K562 (cell line): ENCODE results near the gene OR52E5. TPM values are rescaled to one million over a fixed set of nuclear protein-coding genes. Genes with fewer than 3 reads are reported as not detected.

Experiments
- ATAC-seq: fragments of 200-7000 bp; cut with Tn5 transposase; 3 replicates; pipeline ENCODE4 v1.9.1; 2020; ENCODE audit warnings: moderate library complexity
- BruUV-seq: library from RNA; stranded (reverse); fragments of 400-500 nt; replicated peaks from 2 replicates; lab custom pipeline; 2021; lab: Mats Ljungman, UMichigan
- CTCF ChIA-PET: fragments of 300-600 bp; formaldehyde crosslinking; extraction: SDS; loops from one replicate; lab custom pipeline; 2021; ENCODE audit warnings: low intra/inter-chr PET ratio; lab: Yijun Ruan, JAX
- POLR2A ChIA-PET: fragments of 300-600, 350-650 bp; sonication (Branson Sonifier 250); formaldehyde crosslinking; extraction: SDS; loops from one replicate; lab custom pipeline; 2021; ENCODE audit warnings: antibody characterized with exemption, inconsistent platforms; lab: Yijun Ruan, JAX
- DNase-seq, 4 experiments: peaks; one replicate each; pipeline versions ENCODE4 v3.0.0 to v3.0.0-alpha.2; 2011 to 2018; ENCODE audit warnings: low spot score in 3 of 4, mixed read lengths in 3 of 4; ENCODE audit errors: extremely low read depth in 1 of 4
- FAIRE-seq: peaks from 2 replicates; lab custom pipeline; 2011; peaks lifted over from hg19 to GRCh38; lab: Jason Lieb, UNC
- H2AFZ ChIP-seq: 2 replicates; pipeline ENCODE4 v1.6.0; 2011; ENCODE audit warnings: low read depth, low read length, control low read depth, inconsistent platforms
- H3K27ac ChIP-seq: fragments of 200-600 bp; 3 replicates; pipeline ENCODE4 v1.8.0; 2011; ENCODE audit warnings: low read depth, mild to moderate bottlenecking, control low read depth, inconsistent platforms, low read length, moderate library complexity, mixed read lengths; ENCODE audit errors: extremely low read depth
- H3K27me3 ChIP-seq, 2 experiments: fragments of 300-600 bp in 1 of 2; 2 replicates in 1 of 2; 3 replicates in 1 of 2; pipeline versions ENCODE4 v1.6.0 to v1.8.0; 2011; ENCODE audit warnings: inconsistent platforms in 2 of 2, low read length in 2 of 2, mild to moderate bottlenecking in 1 of 2, mixed read lengths in 1 of 2, moderate library complexity in 1 of 2; ENCODE audit not compliant: control insufficient read depth in 2 of 2, insufficient read depth in 2 of 2
- H3K36me3 ChIP-seq: fragments of 300-600 bp; 3 replicates; pipeline ENCODE4 v1.8.0; 2011; ENCODE audit warnings: mild to moderate bottlenecking, low read length, inconsistent platforms; ENCODE audit not compliant: control insufficient read depth, insufficient read depth
- H3K4me1 ChIP-seq, 2 experiments: fragments of 200-600 bp in 1 of 2; replicated peaks in 1 of 2; 2 replicates in 1 of 2; 3 replicates in 1 of 2; pipeline versions ENCODE4 v1.5.1 to v1.8.0; 2011; ENCODE audit warnings: inconsistent platforms in 2 of 2, low read length in 2 of 2, mild to moderate bottlenecking in 1 of 2, mixed read lengths in 1 of 2, moderate library complexity in 1 of 2; ENCODE audit not compliant: control insufficient read depth in 2 of 2, insufficient read depth in 2 of 2
- H3K4me2 ChIP-seq: 2 replicates; pipeline ENCODE4 v1.6.1; 2011; ENCODE audit warnings: low read length, control low read depth, inconsistent platforms, mixed read lengths; ENCODE audit not compliant: insufficient read depth
- H3K4me3 ChIP-seq: fragments of 200-600 bp; sonication (generic), shearing (Covaris generic); 2 replicates; pipeline ENCODE4 v1.5.1; 2016; ENCODE audit warnings: control low read depth, inconsistent platforms
- H3K79me2 ChIP-seq: fragments of 200-600 bp; 3 replicates; pipeline ENCODE4 v1.8.0; 2011; ENCODE audit warnings: low read length, inconsistent platforms; ENCODE audit not compliant: control insufficient read depth, insufficient read depth
- H3K9ac ChIP-seq, 2 experiments: 2 replicates each; pipeline versions ENCODE4 v1.6.0 to v1.6.1; 2011; ENCODE audit warnings: low read depth in 2 of 2, low read length in 2 of 2, control low read depth in 1 of 2, inconsistent platforms in 1 of 2, mild to moderate bottlenecking in 1 of 2, mixed read lengths in 1 of 2; ENCODE audit not compliant: insufficient read depth in 1 of 2
- H3K9me1 ChIP-seq: one replicate; pipeline ENCODE4 v1.6.0; 2011; ENCODE audit warnings: inconsistent platforms, mild to moderate bottlenecking, low read length, moderate library complexity; ENCODE audit not compliant: control insufficient read depth, insufficient read depth
- H3K9me3 ChIP-seq: replicated peaks from 2 replicates; pipeline ENCODE4 v1.5.1; 2011; ENCODE audit warnings: low read depth, low read length, inconsistent platforms; ENCODE audit not compliant: control insufficient read depth, insufficient read depth
- H4K20me1 ChIP-seq: replicated peaks from 2 replicates; pipeline ENCODE4 v1.6.1; 2011; ENCODE audit warnings: low read length, inconsistent platforms, mixed read lengths; ENCODE audit not compliant: control insufficient read depth, insufficient read depth
- BRD9 ChIP-seq: fragments of 450-650 bp; IDR thresholded peaks from 2 replicates; pipeline ENCODE4 v1.6.1; 2018; ENCODE audit warnings: low read depth; ENCODE audit not compliant: partially characterized antibody
- CHD2 ChIP-seq: IDR thresholded peaks from 2 replicates; pipeline ENCODE4 v1.6.1; 2011; ENCODE audit warnings: low read depth, low read length
- ESRRB ChIP-seq: fragments of 250-450 bp; sonication (Bioruptor Pico); IDR thresholded peaks from 2 replicates; pipeline ENCODE4 v1.5.0; 2020; ENCODE audit warnings: mild to moderate bottlenecking, moderate library complexity, borderline replicate concordance
- MEF2D ChIP-seq: conservative IDR thresholded peaks from 2 replicates; pipeline ENCODE4 v1.6.1; 2016; ENCODE audit warnings: low read depth, missing genetic modification characterization, missing compliant biosample characterization
- NCOR1 ChIP-seq: fragments of 450-650 bp; IDR thresholded peaks from 2 replicates; pipeline ENCODE4 v1.6.1; 2016; ENCODE audit warnings: mild to moderate bottlenecking, moderate library complexity
- NFE2 ChIP-seq: IDR thresholded peaks from 2 replicates; pipeline ENCODE4 v1.6.1; 2014; ENCODE audit warnings: antibody characterized with exemption, low read depth
- NRF1 ChIP-seq, 2 experiments: fragments of 450-650 bp; IDR thresholded peaks in 1 of 2; conservative IDR thresholded peaks in 1 of 2; 2 replicates each; pipeline ENCODE4 v1.6.1; 2014; ENCODE audit warnings: mild to moderate bottlenecking in 2 of 2
- ZEB2 ChIP-seq: fragments of 450-650 bp; IDR thresholded peaks from 2 replicates; pipeline ENCODE4 v1.6.1; 2016
- ZNF232 ChIP-seq: sonication (generic); formaldehyde crosslinking; IDR thresholded peaks from 2 replicates; pipeline ENCODE4 v1.8.0; 2022; ENCODE audit warnings: mild to moderate bottlenecking, missing genetic modification reagents
- ZNF318 ChIP-seq, 2 experiments: fragments of 450-650 bp; IDR thresholded peaks; 2 replicates each; pipeline ENCODE4 v1.6.1; 2016; ENCODE audit warnings: mild to moderate bottlenecking in 2 of 2, borderline replicate concordance in 1 of 2, low read depth in 1 of 2, moderate library complexity in 1 of 2
- ZNF354B ChIP-seq: fragments of 250-450 bp; sonication (Bioruptor Pico); IDR thresholded peaks from 2 replicates; pipeline ENCODE4 v1.4.0; 2020
- WGBS: fragments of 100-300 bp; shearing (Covaris generic); methylation state at CpG from one replicate; pipeline ENCODE4 v1.1.6; 2016; ENCODE audit warnings: low coverage, mixed read lengths; ENCODE audit not compliant: insufficient coverage; ENCODE audit errors: missing lambda C conversion rate; 5-methylcytosine and 5-hydroxymethylcytosine counted together
- in situ Hi-C: fragments of 300-500 bp; cut with MboI; formaldehyde crosslinking; loops from 4 replicates; pipeline ENCODE4 v1.15.0; 2018; ENCODE audit warnings: inconsistent platforms, mixed read lengths
- intact Hi-C: fragments of 100-400 bp; cut with micrococcal nuclease; formaldehyde crosslinking; loops from 2 replicates; pipeline ENCODE4 v1.14.2; 2022
- polyA plus RNA-seq, 8 experiments: library from polyadenylated mRNA; depleted of rRNA in 4 of 8; stranded (reverse) in 5 of 8; unstranded in 3 of 8; fragments of >200 nt; fragmentation: Nextera tagmentation in 2 of 8; fragmentation: Illumina TruSeq in 1 of 8; extraction: Ambion mirVana in 2 of 8; extraction: Trizol in 1 of 8; gene quantifications; 2 replicates each; pipeline versions ENCODE4 v1.2.1 to v1.2.3, GENCODE V29; 2011 to 2014; ENCODE audit warnings: inconsistent platforms in 1 of 8, missing spikeins in 1 of 8
- total RNA-seq, 7 experiments: library from RNA; depleted of rRNA in 6 of 7; stranded (reverse); fragments of >200 nt in 6 of 7; fragmentation: Illumina TruSeq in 2 of 7; extraction: Trizol in 2 of 7; gene quantifications; 2 replicates each; pipeline versions ENCODE4 v1.2.1 to v1.2.3, GENCODE V29; 2011 to 2021; ENCODE audit warnings: low replicate concordance in 1 of 7

OR52E5 gene
- total and polyA plus RNA-seq, 9 of the 15 experiments (the other 6 are each of a cell fraction or from before 2014, with no cell fraction given), result not detected

GRCh38 chr11:5929571-5930368, 36.8 kb downstream of the OR52E5 start:
- in situ Hi-C loops, result no loop called here
- Histone ChIP-seq H3K27me3 (peaks cover 26 to 39% of the 10 kb centered on the region in 2 experiments; a peak in 4 of 5 replicates), H4K20me1 (no peaks in the 10 kb centered on the region), H3K4me1 (peaks cover 0 to 4% of the 10 kb centered on the region in 2 experiments; a peak in 2 of 5 replicates), H2AFZ (peak overlapping the region; percentile 8; the same call in 1 of the 2 replicates), H3K4me2 (peak overlapping the region; percentile 18), H3K36me3 (no peaks in the 10 kb centered on the region), H3K79me2 (no peaks in the 10 kb centered on the region; the same call in 2 of the 3 replicates), H3K27ac (no peak overlapping the region), H3K9me3 (no peaks in the 10 kb centered on the region; the same call in 1 of the 2 replicates), H3K4me3 (no peak overlapping the region), H3K9me1 (no peaks in the 10 kb centered on the region), H3K9ac (no peak overlapping the region)
- ChIA-PET CTCF (no interaction called here), POLR2A (interaction anchor here (0.6 kb wide), 1 partner anchor 399 kb away, joined by 3 read pairs; no protein-coding TSS in a partner anchor)
- peak; percentile 81 for ATAC-seq
- intact Hi-C loops, result no loop called here
- 29% methylated on average over 28 of the region's 31 CpGs for WGBS
- no peak for FAIRE-seq
- BruUV-seq, result no TSS peak
- DNase-seq, result peak; percentile 19 to 24 (median 22)
- TF ChIP-seq ZNF354B (CRISPR knock-in tag) (no peak), NCOR1 (no peak), ESRRB (CRISPR knock-in tag) (no peak), ZNF318 (IDR thresholded peaks at IDR 0.05; ENCODE audit: borderline replicate concordance in 1 of 2, low read depth in 1 of 2) (no peak), NFE2 (no peak), CHD2 (no peak), BRD9 (no peak), ZEB2 (no peak), NRF1 (conservative IDR thresholded peaks at IDR 0.05 in 1 of 2, IDR thresholded peaks at IDR 0.05 in 1 of 2) (no peak), MEF2D (tag) (no peak), ZNF232 (no peak)
